Kasumi-1 (cell line): ENCODE results near the gene STYXL1.
A peak's percentile ranks its signal among the peaks of the same experiment; 100 is the strongest.

Experiments used
- DNase-seq, 2 experiments: peaks; one replicate each; lab custom pipeline; 2025; lab: John Stamatoyannopoulos, UW

Gene STYXL1

DNA sequence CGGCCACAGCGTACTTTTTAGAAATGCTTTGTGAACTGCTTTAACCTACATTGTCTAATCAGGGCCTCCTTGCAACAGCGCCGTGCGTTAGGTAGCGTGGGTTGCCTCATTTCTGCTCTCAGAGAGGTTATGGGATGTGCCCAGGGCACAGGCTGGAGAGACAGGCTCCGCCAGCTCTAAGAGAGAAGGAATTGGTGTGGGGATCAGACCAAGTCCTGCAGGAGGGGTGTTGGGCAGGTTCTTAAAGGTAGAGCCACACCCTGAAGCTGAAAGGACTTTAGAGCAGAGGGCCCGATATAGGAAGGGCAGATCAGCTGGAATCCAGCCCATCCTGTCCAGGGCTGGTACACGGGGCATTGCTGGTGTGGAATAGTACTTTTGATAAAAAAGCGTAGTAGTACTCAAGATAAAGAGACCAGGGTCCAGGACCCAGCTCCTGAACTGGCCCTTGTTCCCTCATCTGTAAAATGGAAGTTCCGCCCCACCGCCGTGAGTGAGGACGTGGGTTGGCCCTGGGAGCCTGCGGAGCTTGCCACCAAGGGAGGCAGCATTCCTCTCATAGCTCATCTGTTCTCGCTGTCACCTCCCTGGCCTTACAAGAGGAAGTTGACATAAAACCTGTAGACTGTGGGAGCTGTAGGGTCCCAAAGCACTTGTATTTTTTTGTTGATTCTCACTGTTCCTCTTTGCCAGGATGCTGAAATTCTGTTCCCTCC, 90.6 kb downstream of the STYXL1 start:
- peak in 1 of 2 experiments; percentile 18 for DNase-seq

- DNase-seq = no peak
These were observed 92.4 kb downstream of the STYXL1 start for GRCh38 chr7:75955331-75955955.

GRCh38 chr7:75953931-75954330, 93.9 kb downstream of the STYXL1 start:
- DNase-seq = no peak

- no peak for DNase-seq
These were observed 94.4 kb downstream of the STYXL1 start for GRCh38 chr7:75953431-75953830.

DNA sequence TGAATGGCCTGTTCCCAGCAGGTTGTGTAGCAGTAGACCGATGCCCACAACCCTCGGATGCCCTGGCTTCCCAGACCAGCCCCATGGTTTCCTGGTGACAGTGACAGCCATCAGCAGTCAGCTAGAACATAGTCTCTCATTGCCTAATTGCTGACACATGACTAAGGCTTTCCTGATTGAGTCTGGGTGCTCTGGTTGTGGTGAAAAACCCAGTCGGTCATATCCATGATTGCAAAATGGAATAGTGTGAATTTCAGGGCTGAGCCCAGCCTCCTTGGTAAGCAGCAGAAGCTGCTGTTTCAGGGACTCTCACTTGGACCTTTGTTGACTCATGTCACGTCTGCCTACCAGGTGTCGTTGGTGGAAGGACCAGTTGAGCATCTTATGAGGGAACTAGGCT, 96.3 kb downstream of the STYXL1 start:
- DNase-seq = peak; percentile 65 to 68

DNA sequence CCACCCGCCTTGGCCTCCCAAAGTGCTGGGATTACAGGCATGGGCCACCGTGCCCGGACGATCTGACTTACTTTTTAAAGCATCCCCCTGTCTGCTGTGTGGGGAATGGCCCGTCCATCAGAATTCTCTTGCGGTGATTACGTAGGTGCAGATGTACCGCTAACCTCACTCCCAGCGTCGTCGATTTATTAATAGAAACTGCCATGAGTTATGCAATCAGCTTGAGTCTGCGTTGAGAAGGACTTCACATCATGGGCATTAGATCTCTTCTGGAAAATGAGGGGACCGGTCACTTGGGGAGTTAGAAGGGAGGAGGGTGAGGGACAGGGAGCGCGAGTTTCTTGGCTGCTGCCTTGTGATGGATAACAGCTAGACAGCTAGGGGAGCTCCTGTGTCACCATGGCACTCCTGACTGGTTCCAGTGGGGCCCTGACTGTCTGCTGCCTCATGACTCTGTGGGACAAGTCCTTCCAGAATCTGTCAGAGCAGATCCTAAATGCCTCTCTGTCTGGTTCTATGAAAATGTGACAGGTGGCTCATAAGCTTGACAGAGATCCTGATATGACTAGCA, 97.6 kb downstream of the STYXL1 start:
- no peak for DNase-seq

GRCh38 chr7:75948179-75948578, 99.6 kb downstream of the STYXL1 start:
- DNase-seq = no peak
